PFSK-1 (cell line): ENCODE data around the gene SYCE3.

Experiments
- POLR2AphosphoS5 ChIP-seq: IDR thresholded peaks from 2 replicates; pipeline ENCODE4 v1.6.1; 2012; ENCODE audit warnings: low read depth, mild to moderate bottlenecking, control low read depth, low read length, moderate library complexity
- SIN3A ChIP-seq: IDR thresholded peaks from 2 replicates; pipeline ENCODE4 v1.6.1; 2012; ENCODE audit warnings: mild to moderate bottlenecking, low read length, moderate library complexity, borderline replicate concordance; ENCODE audit not compliant: insufficient read depth
- TAF1 ChIP-seq: IDR thresholded peaks from 2 replicates; pipeline ENCODE4 v1.6.1; 2012; ENCODE audit warnings: low read length, control low read depth, borderline replicate concordance; ENCODE audit not compliant: insufficient read depth

- TF ChIP-seq POLR2AphosphoS5: no peak
- no peak for TF ChIP-seq TAF1
- TF ChIP-seq SIN3A: no peak
These were observed 23.1 kb upstream of the SYCE3 start for GRCh38 chr22:50585781-50586180.
